GM12878 (cell line): ENCODE results near the gene IRF1. TPM values are rescaled to one million over a fixed set of nuclear protein-coding genes. Genes with fewer than 3 reads are reported as not detected.

Experiments
- ASH2L ChIP-seq: fragments of 300-600, 200-600 bp; sonication (generic); IDR thresholded peaks from 2 replicates; pipeline ENCODE4 v1.6.1; 2017; ENCODE audit warnings: low read depth, mild to moderate bottlenecking, borderline replicate concordance
- ATF7 ChIP-seq: fragments of 450-650 bp; IDR thresholded peaks from 2 replicates; pipeline ENCODE4 v1.6.1; 2016; ENCODE audit warnings: low read depth, mild to moderate bottlenecking
- CBFB ChIP-seq: IDR thresholded peaks from 2 replicates; pipeline ENCODE4 v1.6.1; 2016; ENCODE audit warnings: antibody characterized with exemption, low read depth
- CHD1 ChIP-seq: IDR thresholded peaks from 2 replicates; pipeline ENCODE4 v1.6.1; 2012; ENCODE audit warnings: low read depth, low read length, improper control_type of control experiment
- CHD2 ChIP-seq: IDR thresholded peaks from 2 replicates; pipeline ENCODE4 v1.6.1; 2011; ENCODE audit warnings: low read depth, low read length, improper control_type of control experiment, borderline replicate concordance
- CREM ChIP-seq: IDR thresholded peaks from 2 replicates; pipeline ENCODE4 v1.6.1; 2014; ENCODE audit warnings: antibody characterized with exemption, low read depth
- FOXK2 ChIP-seq: fragments of 450-650 bp; IDR thresholded peaks from 2 replicates; pipeline ENCODE4 v1.6.1; 2017; ENCODE audit warnings: mild to moderate bottlenecking, moderate library complexity
- MEF2A ChIP-seq: IDR thresholded peaks from 2 replicates; pipeline ENCODE4 v1.6.1; 2011; ENCODE audit warnings: low read depth, mild to moderate bottlenecking, low read length, moderate library complexity; ENCODE audit not compliant: insufficient read depth
- NFYB ChIP-seq: IDR thresholded peaks from 2 replicates; pipeline ENCODE4 v1.6.1; 2011; ENCODE audit warnings: low read depth, mild to moderate bottlenecking, low read length, improper control_type of control experiment, moderate library complexity; ENCODE audit not compliant: insufficient read depth
- NR2F1 ChIP-seq: fragments of 450-650 bp; conservative IDR thresholded peaks from 2 replicates; pipeline ENCODE4 v1.6.1; 2017; ENCODE audit warnings: mild to moderate bottlenecking
- PAX8 ChIP-seq: fragments of 450-650 bp; IDR thresholded peaks from 2 replicates; pipeline ENCODE4 v1.6.1; 2017; ENCODE audit warnings: mild to moderate bottlenecking, moderate library complexity
- POLR2A ChIP-seq: IDR thresholded peaks from 2 replicates; pipeline ENCODE4 v1.6.1; 2011; ENCODE audit warnings: low read depth, mild to moderate bottlenecking, low read length
- POU2F2 ChIP-seq: IDR thresholded peaks from 3 replicates; pipeline ENCODE4 v1.6.1; 2011; ENCODE audit warnings: low read depth, mild to moderate bottlenecking, low read length, borderline replicate concordance
- RBBP5 ChIP-seq: fragments of 200-600 bp; sonication (generic); conservative IDR thresholded peaks from 2 replicates; pipeline ENCODE4 v1.6.1; 2016
- REST ChIP-seq: IDR thresholded peaks from 2 replicates; pipeline ENCODE4 v1.6.1; 2012; ENCODE audit warnings: mild to moderate bottlenecking, low read depth, low read length
- SMARCA5 ChIP-seq: fragments of 450-650 bp; IDR thresholded peaks from 2 replicates; pipeline ENCODE4 v1.6.1; 2017; ENCODE audit warnings: mild to moderate bottlenecking
- TCF3 ChIP-seq: IDR thresholded peaks from 2 replicates; pipeline ENCODE4 v1.6.1; 2012; ENCODE audit warnings: low read depth, mild to moderate bottlenecking, low read length, borderline replicate concordance; ENCODE audit not compliant: insufficient read depth
- YY1 ChIP-seq: IDR thresholded peaks from 2 replicates; pipeline ENCODE4 v1.6.1; 2011; ENCODE audit warnings: low read depth, mild to moderate bottlenecking, low read length
- ZNF217 ChIP-seq: fragments of 450-650 bp; IDR thresholded peaks from 2 replicates; pipeline ENCODE4 v1.6.1; 2017; ENCODE audit warnings: antibody characterized with exemption, mild to moderate bottlenecking
- ZNF384 ChIP-seq: IDR thresholded peaks from 2 replicates; pipeline ENCODE4 v1.6.1; 2012; ENCODE audit warnings: low read depth, mild to moderate bottlenecking, low read length, improper control_type of control experiment, borderline replicate concordance
- ZNF622 ChIP-seq: fragments of 450-650 bp; IDR thresholded peaks from 2 replicates; pipeline ENCODE4 v1.6.1; 2017; ENCODE audit warnings: mild to moderate bottlenecking, inconsistent platforms
- polyA plus RNA-seq, 11 experiments: library from polyadenylated mRNA; depleted of rRNA in 4 of 11; unstranded in 6 of 11; stranded (reverse) in 5 of 11; fragments of >200 nt; fragmentation: Nextera tagmentation in 4 of 11; fragmentation: Illumina TruSeq in 1 of 11; extraction: Ambion mirVana in 4 of 11; extraction: Trizol in 1 of 11; gene quantifications; 1 replicate in 1 of 11; 2 replicates in 10 of 11; pipeline versions ENCODE4 v1.2.1 to v1.2.3, GENCODE V29; 2011 to 2016; ENCODE audit warnings: inconsistent platforms in 2 of 11, missing spikeins in 2 of 11, low read depth in 1 of 11
- total RNA-seq, 4 experiments: library from RNA; depleted of rRNA in 3 of 4; stranded (reverse); fragments of >200 nt in 3 of 4; fragmentation: Illumina TruSeq in 1 of 4; extraction: Trizol in 1 of 4; gene quantifications; 2 replicates each; pipeline versions ENCODE4 v1.2.1 to v1.2.3, GENCODE V29; 2013 to 2021
- TF ChIP-seq, protein P1 (sequence below): IDR thresholded peaks from 2 replicates; pipeline ENCODE4 v1.6.1; 2012; ENCODE audit warnings: low read depth, low read length, improper control_type of control experiment
- TF ChIP-seq, protein P2 (sequence below): fragments of 450-650 bp; IDR thresholded peaks from 2 replicates; pipeline ENCODE4 v1.6.1; 2016; ENCODE audit warnings: mild to moderate bottlenecking
- TF ChIP-seq, protein P3 (sequence below): IDR thresholded peaks from 2 replicates; pipeline ENCODE4 v1.6.1; 2012; ENCODE audit warnings: low read length, inconsistent platforms

Gene IRF1
- total and polyA plus RNA-seq, 10 of the 15 experiments (the other 5 are each of a cell fraction or from before 2014, with no cell fraction given), result 6.9 to 68.0 (median 49.6) TPM

- TF ChIP-seq, protein P1, sequence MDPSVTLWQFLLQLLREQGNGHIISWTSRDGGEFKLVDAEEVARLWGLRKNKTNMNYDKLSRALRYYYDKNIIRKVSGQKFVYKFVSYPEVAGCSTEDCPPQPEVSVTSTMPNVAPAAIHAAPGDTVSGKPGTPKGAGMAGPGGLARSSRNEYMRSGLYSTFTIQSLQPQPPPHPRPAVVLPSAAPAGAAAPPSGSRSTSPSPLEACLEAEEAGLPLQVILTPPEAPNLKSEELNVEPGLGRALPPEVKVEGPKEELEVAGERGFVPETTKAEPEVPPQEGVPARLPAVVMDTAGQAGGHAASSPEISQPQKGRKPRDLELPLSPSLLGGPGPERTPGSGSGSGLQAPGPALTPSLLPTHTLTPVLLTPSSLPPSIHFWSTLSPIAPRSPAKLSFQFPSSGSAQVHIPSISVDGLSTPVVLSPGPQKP, result no peak
- TF ChIP-seq ATF7, result no peak
- TF ChIP-seq ZNF622, result no peak
- no peak for TF ChIP-seq NFYB
- peak; percentile 29; the same call in 1 of the 2 replicates for TF ChIP-seq CREM
- TF ChIP-seq YY1, result 0 out of 2 replicates have a peak, but pooled peaks have one; percentile 31
- TF ChIP-seq TCF3, result no peak
- TF ChIP-seq, protein P2, sequence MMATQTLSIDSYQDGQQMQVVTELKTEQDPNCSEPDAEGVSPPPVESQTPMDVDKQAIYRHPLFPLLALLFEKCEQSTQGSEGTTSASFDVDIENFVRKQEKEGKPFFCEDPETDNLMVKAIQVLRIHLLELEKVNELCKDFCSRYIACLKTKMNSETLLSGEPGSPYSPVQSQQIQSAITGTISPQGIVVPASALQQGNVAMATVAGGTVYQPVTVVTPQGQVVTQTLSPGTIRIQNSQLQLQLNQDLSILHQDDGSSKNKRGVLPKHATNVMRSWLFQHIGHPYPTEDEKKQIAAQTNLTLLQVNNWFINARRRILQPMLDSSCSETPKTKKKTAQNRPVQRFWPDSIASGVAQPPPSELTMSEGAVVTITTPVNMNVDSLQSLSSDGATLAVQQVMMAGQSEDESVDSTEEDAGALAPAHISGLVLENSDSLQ, result no peak
- peak; percentile 38; the same call in 1 of the 2 replicates for TF ChIP-seq POLR2A
- TF ChIP-seq SMARCA5, result 0 out of 2 replicates have a peak, but pooled peaks have one; percentile 58
- TF ChIP-seq FOXK2, result no peak
- peak; percentile 68; the same call in 1 of the 2 replicates for TF ChIP-seq ZNF384
- TF ChIP-seq POU2F2, result no peak
- TF ChIP-seq MEF2A, result no peak
- peak; percentile 52; the same call in 1 of the 2 replicates for TF ChIP-seq ZNF217
- no peak for TF ChIP-seq ASH2L
- TF ChIP-seq REST, result no peak
- no peak for TF ChIP-seq PAX8
- no peak for TF ChIP-seq CHD2
- no peak for TF ChIP-seq CHD1
- no peak for TF ChIP-seq CBFB
- no peak for TF ChIP-seq RBBP5
- TF ChIP-seq NR2F1, result no peak
- TF ChIP-seq, protein P3, sequence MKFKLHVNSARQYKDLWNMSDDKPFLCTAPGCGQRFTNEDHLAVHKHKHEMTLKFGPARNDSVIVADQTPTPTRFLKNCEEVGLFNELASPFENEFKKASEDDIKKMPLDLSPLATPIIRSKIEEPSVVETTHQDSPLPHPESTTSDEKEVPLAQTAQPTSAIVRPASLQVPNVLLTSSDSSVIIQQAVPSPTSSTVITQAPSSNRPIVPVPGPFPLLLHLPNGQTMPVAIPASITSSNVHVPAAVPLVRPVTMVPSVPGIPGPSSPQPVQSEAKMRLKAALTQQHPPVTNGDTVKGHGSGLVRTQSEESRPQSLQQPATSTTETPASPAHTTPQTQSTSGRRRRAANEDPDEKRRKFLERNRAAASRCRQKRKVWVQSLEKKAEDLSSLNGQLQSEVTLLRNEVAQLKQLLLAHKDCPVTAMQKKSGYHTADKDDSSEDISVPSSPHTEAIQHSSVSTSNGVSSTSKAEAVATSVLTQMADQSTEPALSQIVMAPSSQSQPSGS, result no peak
These were observed 17.5 kb downstream of the IRF1 start (continued) for GRCh38 chr5:132473019-132473531.
